ENCODE measurements around the gene TMEM14A. TPM values are rescaled to one million over a fixed set of nuclear protein-coding genes. Genes with fewer than 3 reads are reported as not detected.

The TMEM14A gene
- total and polyA plus RNA-seq, 8 donors, result 20.6 to 44.5 (median 41.0) TPM

DNA sequence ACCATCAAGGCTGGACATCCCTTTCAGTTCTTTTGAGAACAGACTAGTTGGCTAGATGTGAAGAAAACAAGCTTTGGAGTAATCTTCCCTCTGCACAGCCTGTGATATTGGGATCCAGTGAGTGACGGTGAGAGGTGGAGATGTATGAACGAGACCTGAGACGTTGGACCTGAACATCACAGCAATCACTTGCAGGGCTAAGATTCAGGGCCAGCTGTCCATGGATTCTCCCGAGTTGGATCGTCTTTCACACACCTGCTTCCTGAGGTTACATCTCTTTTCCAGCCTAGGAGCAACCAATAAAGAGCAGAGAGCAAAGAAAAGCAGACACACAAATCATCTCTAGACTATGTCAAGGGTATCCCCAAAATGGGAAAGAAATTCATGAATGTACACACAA is 30.0 kb upstream of the TMEM14A start:
- no peaks in the 10 kb centered on the region for H3K9me3 ChIP-seq
- no peak for ATAC-seq
- DNase-seq, result no peak
- TF ChIP-seq CTCF (IDR thresholded peaks at IDR 0.05), result no peak
- intact Hi-C loops (cut with DNase I), result no loop called here
- no peaks in the 10 kb centered on the region for H3K36me3 ChIP-seq
- H3K4me1 ChIP-seq, result peaks cover 0 to 26% of the 10 kb centered on the region in 2 donors
- H3K27me3 ChIP-seq, result peaks cover 0 to 16% of the 10 kb centered on the region in 2 donors
- H3K4me3 ChIP-seq, result no peak overlapping the region
- H3K27ac ChIP-seq, result no peak overlapping the region

- Histone ChIP-seq H3K4me3 (no peak overlapping the region), H3K36me3 (no peaks in the 10 kb centered on the region), H3K27ac (peak overlapping the region in 1 of 2 donors; percentile 35), H3K9me3 (no peaks in the 10 kb centered on the region), H3K4me1 (peaks cover 0 to 26% of the 10 kb centered on the region in 2 donors), H3K27me3 (peaks cover 0 to 16% of the 10 kb centered on the region in 2 donors)
- DNase-seq (no peak), ATAC-seq (no peak)
- intact Hi-C loops (cut with DNase I), result no loop called here
- no peak for TF ChIP-seq CTCF (IDR thresholded peaks at IDR 0.05)
These were observed 29.5 kb upstream of the TMEM14A start for GRCh38 chr6:52641388-52641787.

- intact Hi-C loops (cut with DNase I), result no loop called here
- TF ChIP-seq CTCF (IDR thresholded peaks at IDR 0.05), result no peak
- peak overlapping the region in 1 of 2 donors; percentile 35 for H3K27ac ChIP-seq
- no peak overlapping the region for H3K4me3 ChIP-seq
- ATAC-seq (peak; percentile 25), DNase-seq (no peak)
- H3K36me3 ChIP-seq, result no peaks in the 10 kb centered on the region
- H3K9me3 ChIP-seq, result no peaks in the 10 kb centered on the region
- H3K4me1 ChIP-seq, result peaks cover 0 to 26% of the 10 kb centered on the region in 2 donors
- peaks cover 0 to 16% of the 10 kb centered on the region in 2 donors for H3K27me3 ChIP-seq
These were observed 29.1 kb upstream of the TMEM14A start for GRCh38 chr6:52641826-52642225.

GRCh38 chr6:52642368-52642767 is 28.5 kb upstream of the TMEM14A start:
- H3K4me1 ChIP-seq, result peaks cover 0 to 26% of the 10 kb centered on the region in 2 donors
- H3K27ac ChIP-seq, result peak overlapping the region in 1 of 2 donors; percentile 35
- H3K4me3 ChIP-seq, result no peak overlapping the region
- H3K9me3 ChIP-seq, result no peaks in the 10 kb centered on the region
- no peak for DNase-seq
- H3K27me3 ChIP-seq, result peaks cover 0 to 16% of the 10 kb centered on the region in 2 donors
- TF ChIP-seq CTCF (IDR thresholded peaks at IDR 0.05), result no peak
- no peaks in the 10 kb centered on the region for H3K36me3 ChIP-seq
- intact Hi-C loops (cut with DNase I), result no loop called here
- ATAC-seq, result no peak

GRCh38 chr6:52643158-52643557 is 27.8 kb upstream of the TMEM14A start:
- no peaks in the 10 kb centered on the region for H3K36me3 ChIP-seq
- H3K4me1 ChIP-seq, result peaks cover 0 to 26% of the 10 kb centered on the region in 2 donors
- no peak overlapping the region for H3K27ac ChIP-seq
- H3K27me3 ChIP-seq, result peaks cover 0 to 16% of the 10 kb centered on the region in 2 donors
- H3K9me3 ChIP-seq, result no peaks in the 10 kb centered on the region
- no peak for ATAC-seq
- H3K4me3 ChIP-seq, result no peak overlapping the region
- intact Hi-C loops (cut with DNase I), result no loop called here
- TF ChIP-seq CTCF (IDR thresholded peaks at IDR 0.05), result no peak
- DNase-seq, result no peak

Data from left lung (tissue), 10 donors.